HEK293 (cell line): Measurements from ENCODE around the gene ARHGAP22.

Experiments
- CTCF ChIA-PET: fragments of 350-600 bp; formaldehyde crosslinking; extraction: SDS; loops from one replicate; lab custom pipeline; 2021; ENCODE audit warnings: antibody characterized with exemption; lab: Yijun Ruan, JAX
- POLR2A ChIA-PET: fragments of 300-600 bp; formaldehyde crosslinking; extraction: SDS; loops from one replicate; lab custom pipeline; 2020; ENCODE audit warnings: antibody characterized with exemption, inconsistent platforms; lab: Yijun Ruan, JAX
- H3K27ac ChIP-seq: fragments of 200-500 bp; sonication (Bioruptor generic); 2 replicates; pipeline ENCODE4 v1.5.1; 2014; ENCODE audit warnings: low read depth, low read length, control low read depth, inconsistent platforms; ENCODE audit errors: extremely low read depth
- H3K36me3 ChIP-seq, 2 experiments: fragments of 200-500 bp in 1 of 2; sonication (Bioruptor generic) in 1 of 2; 1 replicate in 1 of 2; 2 replicates in 1 of 2; pipeline ENCODE4 v1.5.1; 2014 to 2017; ENCODE audit warnings: inconsistent platforms in 2 of 2, low read length in 2 of 2; ENCODE audit not compliant: control insufficient read depth in 2 of 2, insufficient read depth in 1 of 2
- H3K4me1 ChIP-seq: fragments of 200-500 bp; sonication (Bioruptor generic); 2 replicates; pipeline ENCODE4 v1.5.1; 2014; ENCODE audit warnings: mild to moderate bottlenecking, low read length, inconsistent platforms; ENCODE audit not compliant: control insufficient read depth, insufficient read depth
- H3K4me3 ChIP-seq: 2 replicates; pipeline ENCODE4 v1.5.1; 2011; ENCODE audit warnings: low read depth, mild to moderate bottlenecking, control low read depth, low read length, moderate library complexity
- H3K9me3 ChIP-seq: fragments of 200-500 bp; sonication (Bioruptor generic); 2 replicates; pipeline ENCODE4 v1.5.1; 2014; ENCODE audit warnings: low read depth, low read length, inconsistent platforms; ENCODE audit not compliant: control insufficient read depth, insufficient read depth
- FEZF1 ChIP-seq: fragments of 450-650 bp; formaldehyde crosslinking; IDR thresholded peaks from 2 replicates; pipeline ENCODE4 v1.5.1; 2016; ENCODE audit warnings: missing biosample characterization, missing genetic modification characterization
- KLF10 ChIP-seq: fragments of 450-650 bp; IDR thresholded peaks from 2 replicates; pipeline ENCODE4 v1.5.1; 2018; ENCODE audit warnings: missing biosample characterization, mild to moderate bottlenecking, missing genetic modification characterization
- SETDB1 ChIP-seq: IDR thresholded peaks from one replicate; pipeline ENCODE4 v1.6.1; 2017; ENCODE audit warnings: mild to moderate bottlenecking, low read length, moderate library complexity, mixed read lengths; ENCODE audit not compliant: insufficient read length
- SP3 ChIP-seq: fragments of 450-650 bp; formaldehyde crosslinking; IDR thresholded peaks from 2 replicates; pipeline ENCODE4 v1.5.1; 2016; ENCODE audit warnings: missing biosample characterization, missing genetic modification characterization
- WT1 ChIP-seq: fragments of 450-650 bp; formaldehyde crosslinking; IDR thresholded peaks from 2 replicates; pipeline ENCODE4 v1.5.1; 2016; ENCODE audit warnings: missing biosample characterization, missing genetic modification characterization
- ZNF114 ChIP-seq: fragments of 450-650 bp; formaldehyde crosslinking; IDR thresholded peaks from 2 replicates; pipeline ENCODE4 v1.5.0; 2017; ENCODE audit warnings: missing biosample characterization, missing genetic modification characterization
- ZNF121 ChIP-seq: fragments of 450-650 bp; formaldehyde crosslinking; IDR thresholded peaks from 2 replicates; pipeline ENCODE4 v1.5.1; 2016; ENCODE audit warnings: missing biosample characterization, missing genetic modification characterization
- ZNF157 ChIP-seq: fragments of 450-650 bp; formaldehyde crosslinking; IDR thresholded peaks from 2 replicates; pipeline ENCODE4 v1.5.1; 2016; ENCODE audit warnings: missing biosample characterization, missing genetic modification characterization
- ZNF16 ChIP-seq: fragments of 450-650 bp; formaldehyde crosslinking; IDR thresholded peaks from 2 replicates; pipeline ENCODE4 v1.5.1; 2016; ENCODE audit warnings: low read depth, missing biosample characterization, missing genetic modification characterization
- ZNF2 ChIP-seq: fragments of 450-650 bp; formaldehyde crosslinking; IDR thresholded peaks from 2 replicates; pipeline ENCODE4 v1.5.1; 2016; ENCODE audit warnings: missing biosample characterization, missing genetic modification characterization
- ZNF223 ChIP-seq: fragments of 450-650 bp; formaldehyde crosslinking; IDR thresholded peaks from 2 replicates; pipeline ENCODE4 v1.5.1; 2016; ENCODE audit warnings: missing biosample characterization, missing genetic modification characterization
- ZNF23 ChIP-seq: fragments of 450-650 bp; formaldehyde crosslinking; IDR thresholded peaks from 2 replicates; pipeline ENCODE4 v1.5.1; 2016; ENCODE audit warnings: missing biosample characterization, missing genetic modification characterization, borderline replicate concordance
- ZNF311 ChIP-seq: fragments of 450-650 bp; formaldehyde crosslinking; IDR thresholded peaks from 2 replicates; pipeline ENCODE4 v1.5.1; 2017; ENCODE audit warnings: missing biosample characterization, missing genetic modification characterization, borderline replicate concordance
- ZNF324 ChIP-seq: fragments of 450-650 bp; formaldehyde crosslinking; IDR thresholded peaks from 2 replicates; pipeline ENCODE4 v1.5.1; 2016; ENCODE audit warnings: missing biosample characterization, missing genetic modification characterization
- ZNF473 ChIP-seq: fragments of 450-650 bp; formaldehyde crosslinking; IDR thresholded peaks from 2 replicates; pipeline ENCODE4 v1.5.1; 2017; ENCODE audit warnings: missing biosample characterization, missing genetic modification characterization
- ZNF623 ChIP-seq: fragments of 450-650 bp; formaldehyde crosslinking; IDR thresholded peaks from 2 replicates; pipeline ENCODE4 v1.5.1; 2016; ENCODE audit warnings: missing biosample characterization, missing genetic modification characterization
- ZXDB ChIP-seq: fragments of 450-650 bp; formaldehyde crosslinking; IDR thresholded peaks from 2 replicates; pipeline ENCODE4 v1.5.1; 2016; ENCODE audit warnings: missing biosample characterization, missing genetic modification characterization
- TF ChIP-seq, protein P1 (sequence below): IDR thresholded peaks from 2 replicates; pipeline ENCODE4 v1.6.1; 2011; ENCODE audit warnings: mild to moderate bottlenecking, low read depth, low read length, borderline replicate concordance
- TF ChIP-seq, protein P2 (sequence below): fragments of 450-650 bp; formaldehyde crosslinking; conservative IDR thresholded peaks from 2 replicates; pipeline ENCODE4 v1.5.1; 2016; ENCODE audit warnings: low read depth, missing biosample characterization, missing genetic modification characterization
- TF ChIP-seq, protein P3 (sequence below): fragments of 450-650 bp; formaldehyde crosslinking; IDR thresholded peaks from 2 replicates; pipeline ENCODE4 v1.5.1; 2017; ENCODE audit warnings: missing biosample characterization, mild to moderate bottlenecking, missing genetic modification characterization, moderate library complexity
- TF ChIP-seq, protein P4 (sequence below): fragments of 450-650 bp; formaldehyde crosslinking; IDR thresholded peaks from 2 replicates; pipeline ENCODE4 v1.5.1; 2017; ENCODE audit warnings: missing biosample characterization, missing genetic modification characterization
- TF ChIP-seq, protein P5 (sequence below): fragments of 450-650 bp; formaldehyde crosslinking; IDR thresholded peaks from 2 replicates; pipeline ENCODE4 v1.5.1; 2016; ENCODE audit warnings: missing biosample characterization, missing genetic modification characterization

ARHGAP22 gene

DNA sequence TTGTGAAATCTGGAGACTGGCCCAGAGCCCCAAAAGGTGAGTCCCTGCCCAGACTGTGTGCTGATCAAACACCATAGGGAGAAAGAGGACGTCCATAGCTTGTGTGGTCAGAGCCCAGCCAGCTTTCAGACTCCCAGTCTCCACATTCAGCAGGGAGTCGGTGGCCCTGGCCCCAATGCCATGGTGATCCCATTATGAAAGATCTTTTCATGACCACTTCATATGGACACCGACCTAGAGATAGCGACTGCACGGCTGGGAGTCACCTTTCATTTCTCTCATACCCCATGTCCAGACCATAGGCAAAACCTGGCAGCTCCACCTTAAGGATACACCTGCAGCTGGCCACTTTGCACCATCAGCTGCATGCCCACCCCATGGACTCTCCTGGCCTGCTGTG is 126.4 kb downstream of the ARHGAP22 start (continued):
- TF ChIP-seq, protein P1, sequence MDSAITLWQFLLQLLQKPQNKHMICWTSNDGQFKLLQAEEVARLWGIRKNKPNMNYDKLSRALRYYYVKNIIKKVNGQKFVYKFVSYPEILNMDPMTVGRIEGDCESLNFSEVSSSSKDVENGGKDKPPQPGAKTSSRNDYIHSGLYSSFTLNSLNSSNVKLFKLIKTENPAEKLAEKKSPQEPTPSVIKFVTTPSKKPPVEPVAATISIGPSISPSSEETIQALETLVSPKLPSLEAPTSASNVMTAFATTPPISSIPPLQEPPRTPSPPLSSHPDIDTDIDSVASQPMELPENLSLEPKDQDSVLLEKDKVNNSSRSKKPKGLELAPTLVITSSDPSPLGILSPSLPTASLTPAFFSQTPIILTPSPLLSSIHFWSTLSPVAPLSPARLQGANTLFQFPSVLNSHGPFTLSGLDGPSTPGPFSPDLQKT, result no peak
- TF ChIP-seq WT1 (tag by site-specific recombination) (no peak), ZNF2 (tag by site-specific recombination) (no peak), FEZF1 (tag by site-specific recombination) (no peak), ZNF16 (tag by site-specific recombination) (no peak)
- TF ChIP-seq, protein P2, sequence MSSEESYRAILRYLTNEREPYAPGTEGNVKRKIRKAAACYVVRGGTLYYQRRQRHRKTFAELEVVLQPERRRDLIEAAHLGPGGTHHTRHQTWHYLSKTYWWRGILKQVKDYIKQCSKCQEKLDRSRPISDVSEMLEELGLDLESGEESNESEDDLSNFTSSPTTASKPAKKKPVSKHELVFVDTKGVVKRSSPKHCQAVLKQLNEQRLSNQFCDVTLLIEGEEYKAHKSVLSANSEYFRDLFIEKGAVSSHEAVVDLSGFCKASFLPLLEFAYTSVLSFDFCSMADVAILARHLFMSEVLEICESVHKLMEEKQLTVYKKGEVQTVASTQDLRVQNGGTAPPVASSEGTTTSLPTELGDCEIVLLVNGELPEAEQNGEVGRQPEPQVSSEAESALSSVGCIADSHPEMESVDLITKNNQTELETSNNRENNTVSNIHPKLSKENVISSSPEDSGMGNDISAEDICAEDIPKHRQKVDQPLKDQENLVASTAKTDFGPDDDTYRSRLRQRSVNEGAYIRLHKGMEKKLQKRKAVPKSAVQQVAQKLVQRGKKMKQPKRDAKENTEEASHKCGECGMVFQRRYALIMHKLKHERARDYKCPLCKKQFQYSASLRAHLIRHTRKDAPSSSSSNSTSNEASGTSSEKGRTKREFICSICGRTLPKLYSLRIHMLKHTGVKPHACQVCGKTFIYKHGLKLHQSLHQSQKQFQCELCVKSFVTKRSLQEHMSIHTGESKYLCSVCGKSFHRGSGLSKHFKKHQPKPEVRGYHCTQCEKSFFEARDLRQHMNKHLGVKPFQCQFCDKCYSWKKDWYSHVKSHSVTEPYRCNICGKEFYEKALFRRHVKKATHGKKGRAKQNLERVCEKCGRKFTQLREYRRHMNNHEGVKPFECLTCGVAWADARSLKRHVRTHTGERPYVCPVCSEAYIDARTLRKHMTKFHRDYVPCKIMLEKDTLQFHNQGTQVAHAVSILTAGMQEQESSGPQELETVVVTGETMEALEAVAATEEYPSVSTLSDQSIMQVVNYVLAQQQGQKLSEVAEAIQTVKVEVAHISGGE (tag by site-specific recombination), result no peak

DNA sequence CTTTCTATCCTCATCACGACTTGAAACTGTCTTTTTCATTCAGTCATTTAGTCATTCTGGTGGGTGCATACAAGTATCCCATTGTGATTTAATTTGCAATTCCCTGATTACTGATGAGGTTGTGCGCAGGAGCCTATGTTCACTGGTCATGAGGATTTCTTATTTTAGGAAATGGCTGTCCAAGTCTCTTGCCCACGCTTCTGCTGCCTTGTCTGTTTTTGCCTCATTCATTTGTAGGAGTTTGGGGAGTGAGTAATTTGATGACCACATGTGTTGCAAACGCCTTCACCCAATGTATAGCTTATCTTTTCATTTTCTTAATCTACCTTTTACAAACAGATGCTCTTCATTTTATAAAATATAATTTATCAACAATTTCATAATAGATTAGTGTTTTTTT is 127.3 kb downstream of the ARHGAP22 start:
- ChIA-PET POLR2A (no interaction called here), CTCF (no interaction called here)

DNA sequence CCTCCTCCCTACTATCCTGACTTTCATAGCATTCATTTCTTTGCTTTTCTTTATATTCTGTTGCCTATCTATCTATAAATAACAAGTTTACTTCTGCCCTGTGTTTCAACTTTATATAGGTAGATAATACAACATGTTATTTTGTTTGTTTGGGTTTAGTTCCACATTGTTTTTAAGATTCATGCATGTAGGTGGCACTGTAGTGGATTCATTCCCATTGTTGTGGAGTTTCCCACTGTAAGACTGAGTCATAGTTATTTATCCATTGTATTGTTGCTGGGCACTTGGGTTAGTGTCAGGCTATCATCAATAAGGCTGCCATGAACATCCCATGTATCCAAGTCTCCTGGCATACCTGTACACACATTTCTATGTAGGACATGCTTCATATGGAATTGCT is 127.7 kb downstream of the ARHGAP22 start:
- POLR2A ChIA-PET, result no interaction called here
- Histone ChIP-seq H3K27ac (no peak overlapping the region), H3K36me3 (no peaks in the 10 kb centered on the region), H3K9me3 (no peaks in the 10 kb centered on the region), H3K4me1 (peaks cover 4% of the 10 kb centered on the region; the same call in 1 of the 2 replicates), H3K4me3 (no peak overlapping the region)
- CTCF ChIA-PET, result no interaction called here
- TF ChIP-seq ZNF223 (no peak), ZNF623 (tag by site-specific recombination) (no peak), ZNF114 (no peak), SP3 (tag by site-specific recombination) (no peak), ZNF157 (no peak), FEZF1 (tag by site-specific recombination) (no peak), KLF10 (tag by site-specific recombination) (no peak), ZNF23 (tag by site-specific recombination) (no peak), ZNF473 (tag by site-specific recombination) (no peak), ZNF121 (tag by site-specific recombination) (no peak), SETDB1 (no peak), ZXDB (tag by site-specific recombination) (no peak)
- TF ChIP-seq, protein P3, sequence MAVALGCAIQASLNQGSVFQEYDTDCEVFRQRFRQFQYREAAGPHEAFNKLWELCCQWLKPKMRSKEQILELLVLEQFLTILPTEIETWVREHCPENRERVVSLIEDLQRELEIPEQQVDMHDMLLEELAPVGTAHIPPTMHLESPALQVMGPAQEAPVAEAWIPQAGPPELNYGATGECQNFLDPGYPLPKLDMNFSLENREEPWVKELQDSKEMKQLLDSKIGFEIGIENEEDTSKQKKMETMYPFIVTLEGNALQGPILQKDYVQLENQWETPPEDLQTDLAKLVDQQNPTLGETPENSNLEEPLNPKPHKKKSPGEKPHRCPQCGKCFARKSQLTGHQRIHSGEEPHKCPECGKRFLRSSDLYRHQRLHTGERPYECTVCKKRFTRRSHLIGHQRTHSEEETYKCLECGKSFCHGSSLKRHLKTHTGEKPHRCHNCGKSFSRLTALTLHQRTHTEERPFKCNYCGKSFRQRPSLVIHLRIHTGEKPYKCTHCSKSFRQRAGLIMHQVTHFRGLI (tag by site-specific recombination), result no peak

More for the DNA sequence above, 127.3 kb downstream of the ARHGAP22 start:
- TF ChIP-seq, protein P4, sequence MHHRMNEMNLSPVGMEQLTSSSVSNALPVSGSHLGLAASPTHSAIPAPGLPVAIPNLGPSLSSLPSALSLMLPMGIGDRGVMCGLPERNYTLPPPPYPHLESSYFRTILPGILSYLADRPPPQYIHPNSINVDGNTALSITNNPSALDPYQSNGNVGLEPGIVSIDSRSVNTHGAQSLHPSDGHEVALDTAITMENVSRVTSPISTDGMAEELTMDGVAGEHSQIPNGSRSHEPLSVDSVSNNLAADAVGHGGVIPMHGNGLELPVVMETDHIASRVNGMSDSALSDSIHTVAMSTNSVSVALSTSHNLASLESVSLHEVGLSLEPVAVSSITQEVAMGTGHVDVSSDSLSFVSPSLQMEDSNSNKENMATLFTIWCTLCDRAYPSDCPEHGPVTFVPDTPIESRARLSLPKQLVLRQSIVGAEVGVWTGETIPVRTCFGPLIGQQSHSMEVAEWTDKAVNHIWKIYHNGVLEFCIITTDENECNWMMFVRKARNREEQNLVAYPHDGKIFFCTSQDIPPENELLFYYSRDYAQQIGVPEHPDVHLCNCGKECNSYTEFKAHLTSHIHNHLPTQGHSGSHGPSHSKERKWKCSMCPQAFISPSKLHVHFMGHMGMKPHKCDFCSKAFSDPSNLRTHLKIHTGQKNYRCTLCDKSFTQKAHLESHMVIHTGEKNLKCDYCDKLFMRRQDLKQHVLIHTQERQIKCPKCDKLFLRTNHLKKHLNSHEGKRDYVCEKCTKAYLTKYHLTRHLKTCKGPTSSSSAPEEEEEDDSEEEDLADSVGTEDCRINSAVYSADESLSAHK (tag by site-specific recombination), result peak; percentile 60; the same call in 1 of the 2 replicates
- TF ChIP-seq ZNF324 (tag by site-specific recombination) (no peak), ZNF311 (tag by site-specific recombination) (no peak)
- TF ChIP-seq, protein P5, sequence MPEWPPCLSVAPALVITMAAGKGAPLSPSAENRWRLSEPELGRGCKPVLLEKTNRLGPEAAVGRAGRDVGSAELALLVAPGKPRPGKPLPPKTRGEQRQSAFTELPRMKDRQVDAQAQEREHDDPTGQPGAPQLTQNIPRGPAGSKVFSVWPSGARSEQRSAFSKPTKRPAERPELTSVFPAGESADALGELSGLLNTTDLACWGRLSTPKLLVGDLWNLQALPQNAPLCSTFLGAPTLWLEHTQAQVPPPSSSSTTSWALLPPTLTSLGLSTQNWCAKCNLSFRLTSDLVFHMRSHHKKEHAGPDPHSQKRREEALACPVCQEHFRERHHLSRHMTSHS (tag by site-specific recombination), result no peak
- no peaks in the 10 kb centered on the region for H3K9me3 ChIP-seq
- H3K4me3 ChIP-seq, result no peak overlapping the region
- no peaks in the 10 kb centered on the region for H3K36me3 ChIP-seq
- peaks cover 4% of the 10 kb centered on the region; the same call in 1 of the 2 replicates for H3K4me1 ChIP-seq
- no peak overlapping the region for H3K27ac ChIP-seq
